EH (cell line): Measurements from ENCODE around the gene SNRNP40.
"Not testable (repeated sequence)": the region's sequence is repeated elsewhere in the genome, so short reads cannot be mapped to it uniquely, and the experiment has no call there.

ENCODE experiments used
- DNase-seq: peaks from one replicate; pipeline ENCODE4 v3.0.0-alpha.2; 2015; ENCODE audit warnings: low read depth

SNRNP40 gene

GRCh38 chr1:31282426-31282825 is 14.2 kb downstream of the SNRNP40 start:
- DNase-seq: not testable (repeated sequence)

- DNase-seq: no peak
These were observed 23.0 kb downstream of the SNRNP40 start for GRCh38 chr1:31273619-31274018.

DNA sequence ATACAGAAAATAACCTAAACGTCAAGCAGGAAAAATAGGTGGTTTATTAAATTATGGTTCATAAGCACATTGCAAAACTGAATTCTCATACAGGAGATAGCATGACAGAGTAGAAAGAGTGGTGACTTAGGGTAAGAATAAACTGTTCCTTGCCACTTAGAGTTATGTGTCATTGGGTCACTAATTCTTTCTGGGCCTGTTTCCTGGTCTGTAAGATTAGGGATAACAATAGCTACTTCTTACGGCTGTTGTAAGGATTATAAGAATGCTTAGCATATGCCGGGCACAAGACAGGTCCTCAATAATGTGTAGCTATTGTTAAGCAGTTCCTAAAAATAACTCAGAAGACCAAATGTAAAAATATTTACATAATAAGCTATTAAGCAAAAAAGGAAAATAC is 24.2 kb downstream of the SNRNP40 start:
- DNase-seq: no peak

GRCh38 chr1:31266547-31266946 is 30.0 kb downstream of the SNRNP40 start:
- DNase-seq: peak; percentile 18

DNA sequence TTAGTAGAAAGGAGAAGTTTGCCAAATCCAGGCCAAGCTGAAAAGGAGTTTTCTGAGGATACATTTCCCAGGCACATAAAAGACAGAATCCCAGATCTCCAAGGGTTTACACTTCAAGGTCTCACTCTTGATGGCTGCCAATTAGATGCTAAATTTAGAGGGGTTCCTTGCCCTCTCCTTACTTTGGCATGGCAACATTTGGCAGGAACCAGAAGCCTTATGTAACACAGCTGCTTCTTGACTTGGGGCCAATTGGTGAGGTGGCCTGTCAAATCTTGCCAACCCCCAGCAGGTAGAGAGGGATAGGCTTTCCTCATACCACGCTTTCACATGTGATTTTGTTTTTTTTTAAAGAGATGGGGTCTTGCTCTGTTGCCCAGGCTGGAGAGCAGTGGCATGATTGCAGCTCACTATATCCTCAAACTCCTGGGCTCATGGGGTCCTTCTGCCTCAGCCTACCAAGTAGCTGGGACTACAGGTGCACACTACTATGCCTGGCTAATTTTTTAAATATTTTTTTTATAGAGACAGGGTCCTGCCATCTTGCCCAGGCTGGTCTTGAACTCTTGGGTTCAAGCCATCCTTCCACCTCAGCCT is 31.7 kb downstream of the SNRNP40 start:
- DNase-seq: no peak

GRCh38 chr1:31263408-31263807 is 33.2 kb downstream of the SNRNP40 start:
- no peak for DNase-seq

GRCh38 chr1:31262393-31262792 is 34.2 kb downstream of the SNRNP40 start:
- not testable (repeated sequence) for DNase-seq

- DNase-seq: no peak
These were observed 34.7 kb downstream of the SNRNP40 start for GRCh38 chr1:31261916-31262315.

- no peak for DNase-seq
These were observed 36.8 kb downstream of the SNRNP40 start for GRCh38 chr1:31259746-31260145.

GRCh38 chr1:31258581-31258980 is 38.0 kb downstream of the SNRNP40 start:
- no peak for DNase-seq

- DNase-seq: no peak
These were observed 39.4 kb downstream of the SNRNP40 start for GRCh38 chr1:31257213-31257612.

DNA sequence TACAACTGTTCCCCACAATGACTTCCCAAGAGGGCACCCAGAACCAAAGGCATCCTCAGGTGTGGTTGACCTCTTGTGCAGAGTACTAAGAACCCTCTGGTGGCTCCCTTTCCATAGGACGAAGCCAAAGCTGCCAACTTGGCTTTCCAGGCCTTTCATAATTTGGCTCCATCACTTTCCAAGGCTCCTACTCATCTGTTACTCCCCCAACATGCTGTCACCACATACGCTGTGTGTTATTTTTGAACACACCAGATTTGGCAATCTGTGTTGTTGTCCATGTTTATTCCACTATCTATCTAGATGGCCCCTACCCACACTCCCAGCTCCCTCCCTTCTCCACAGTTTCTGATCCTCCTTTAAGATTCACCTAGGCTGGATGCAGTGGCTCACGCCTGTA is 46.7 kb downstream of the SNRNP40 start:
- no peak for DNase-seq

- DNase-seq: peak; percentile 43
These were observed 48.3 kb downstream of the SNRNP40 start for GRCh38 chr1:31248276-31248675.

DNA sequence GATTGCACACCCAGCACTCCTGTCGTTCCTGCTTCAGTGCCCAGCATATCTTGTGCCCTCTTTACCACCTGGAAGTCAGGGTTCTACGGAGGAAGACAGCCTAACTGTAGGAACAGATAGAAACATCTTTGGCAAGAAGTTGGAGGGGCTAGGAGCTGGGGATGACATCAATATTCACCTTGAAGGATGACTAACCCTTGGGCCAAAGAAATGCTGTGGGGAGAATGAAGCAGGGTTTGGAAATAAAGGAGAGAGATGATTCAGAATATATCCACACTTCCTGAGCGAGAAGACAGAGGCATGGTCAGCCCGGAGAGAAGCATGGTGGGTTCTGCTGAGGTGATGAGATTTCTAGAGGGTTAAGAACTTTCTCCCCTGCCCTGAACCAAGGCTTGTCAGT is 52.3 kb downstream of the SNRNP40 start:
- peak; percentile 7 for DNase-seq

- peak; percentile 12 for DNase-seq
These were observed 52.9 kb downstream of the SNRNP40 start for GRCh38 chr1:31243501-31244286.

DNA sequence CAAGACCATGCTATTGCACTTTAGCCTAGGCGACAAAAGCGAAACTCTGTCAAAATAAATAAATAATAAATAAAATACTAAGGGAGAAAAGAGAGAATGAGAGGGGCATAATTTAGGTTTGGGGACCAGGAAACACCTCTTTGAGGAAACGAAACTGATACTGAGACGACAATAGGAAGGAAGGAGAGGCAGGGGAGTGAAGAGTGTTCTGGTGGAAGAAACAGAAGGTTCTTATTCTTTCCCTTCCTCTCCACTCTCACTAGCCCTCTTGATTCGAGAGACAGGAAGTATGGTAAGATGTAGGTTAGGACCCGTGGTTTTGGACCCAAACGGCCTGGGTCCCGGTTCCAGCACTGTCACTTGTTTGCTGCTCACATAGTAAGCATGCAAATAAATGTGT is 55.3 kb downstream of the SNRNP40 start:
- DNase-seq: no peak

- peak; percentile 52 for DNase-seq
These were observed 56.8 kb downstream of the SNRNP40 start, which contains the start of gene NKAIN1 for GRCh38 chr1:31239653-31240241. Gene NKAIN1, minus strand, starts transcription at chr1:31239887. Its CDS starts 340 bp downstream, at chr1:31239547.

GRCh38 chr1:31238986-31239613 is 57.5 kb downstream of the SNRNP40 start:
- peak; percentile 11 for DNase-seq

- no peak for DNase-seq
These were observed 58.0 kb downstream of the SNRNP40 start for GRCh38 chr1:31238612-31238985.

GRCh38 chr1:31234870-31235269 is 61.7 kb downstream of the SNRNP40 start:
- no peak for DNase-seq

- no peak for DNase-seq
These were observed 62.4 kb downstream of the SNRNP40 start for GRCh38 chr1:31234123-31234708.

DNA sequence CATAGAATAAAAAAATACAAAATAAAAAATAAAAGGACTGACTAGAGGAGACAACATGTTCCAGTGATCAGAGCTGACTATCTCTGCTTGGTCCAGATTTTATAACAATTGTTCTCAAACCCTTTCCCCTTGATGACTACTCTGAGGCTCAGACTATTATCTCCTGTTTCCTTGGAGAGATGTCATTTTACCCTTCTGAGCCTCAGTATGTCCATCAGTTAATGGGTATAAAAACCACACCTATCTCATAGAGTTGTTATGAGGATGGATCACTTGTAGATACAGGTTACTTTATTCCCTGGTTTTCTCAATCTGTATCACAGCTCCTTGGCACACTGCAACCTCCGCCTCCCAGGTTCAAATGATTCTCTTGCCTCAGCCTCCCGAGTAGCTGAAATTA is 63.9 kb downstream of the SNRNP40 start:
- DNase-seq: no peak
